Activated T-cell treated with anti-CD3 and anti-CD28 coated beads for 48 hours (primary cell): Measurements from ENCODE around the gene LOXHD1.

Source experiments
- DNase-seq: peaks from one replicate; pipeline ENCODE4 v3.0.0-alpha.2; 2020; ENCODE audit warnings: low read depth

LOXHD1 gene

GRCh38 chr18:46676182-46676835, 19.3 kb upstream of the LOXHD1 start:
- DNase-seq, result no peak

DNA sequence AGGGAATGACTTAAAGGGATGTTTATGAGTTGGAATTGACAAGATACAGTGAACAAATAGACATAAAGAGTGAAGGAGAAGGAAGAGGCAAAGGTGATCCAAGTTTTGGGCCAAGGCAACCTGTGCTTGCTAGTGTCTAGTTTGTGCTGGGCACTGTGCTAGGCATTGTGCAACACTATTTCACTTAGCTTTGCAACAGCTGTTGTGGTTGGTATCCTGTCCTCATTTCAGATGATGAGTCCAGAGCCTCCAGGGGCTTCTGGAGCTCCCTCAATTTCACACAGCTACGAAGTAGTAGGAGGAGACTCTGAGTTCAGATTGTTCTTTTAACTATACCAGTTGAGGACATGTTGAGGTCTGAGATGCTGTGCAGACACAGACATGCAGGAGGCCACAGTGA, 18.1 kb upstream of the LOXHD1 start:
- no peak for DNase-seq

DNA sequence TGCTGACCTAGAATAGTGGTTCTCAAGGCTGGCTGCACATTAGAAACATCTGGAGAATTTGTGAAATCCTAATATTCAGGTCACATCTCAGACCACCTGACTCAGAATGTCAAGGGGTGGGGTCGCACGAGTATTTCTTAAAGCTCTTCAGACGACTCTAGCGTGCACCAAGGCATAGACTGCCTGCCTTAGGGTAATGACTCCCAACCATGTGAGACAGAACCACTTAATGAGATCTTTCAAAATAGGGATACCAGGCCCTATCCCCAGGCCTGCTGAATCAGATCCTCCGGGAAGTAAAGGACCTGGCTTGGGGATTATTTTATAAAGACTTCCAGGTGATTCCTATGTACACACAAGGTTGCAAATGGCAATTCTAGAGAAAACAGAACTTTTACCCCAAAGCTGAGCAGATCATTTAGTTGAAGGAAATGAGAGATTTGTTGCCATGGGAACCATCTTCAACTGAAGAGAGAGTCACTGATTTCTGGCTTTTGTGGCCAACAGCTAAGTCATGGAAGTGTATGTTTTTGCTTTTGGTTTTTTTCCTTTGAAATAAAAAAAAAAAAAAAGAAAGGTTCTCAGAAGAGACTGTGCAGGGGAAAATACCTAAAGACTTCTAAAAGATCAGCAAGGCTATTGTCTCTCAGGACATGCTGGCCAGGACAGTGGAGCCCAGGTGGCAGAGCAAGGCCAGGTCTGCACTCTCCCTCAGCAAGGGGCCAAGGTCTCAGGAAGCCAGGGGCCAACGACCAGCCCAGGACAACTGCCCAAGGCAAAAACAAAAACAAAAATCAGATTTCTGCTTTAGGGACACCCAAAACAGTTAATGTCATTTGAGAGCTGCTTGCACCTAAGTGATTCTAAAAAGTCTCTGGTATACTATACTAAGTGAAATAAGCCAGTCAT, 15.3 kb upstream of the LOXHD1 start:
- no peak for DNase-seq

GRCh38 chr18:46668694-46669093, 11.7 kb upstream of the LOXHD1 start:
- DNase-seq, result no peak

DNA sequence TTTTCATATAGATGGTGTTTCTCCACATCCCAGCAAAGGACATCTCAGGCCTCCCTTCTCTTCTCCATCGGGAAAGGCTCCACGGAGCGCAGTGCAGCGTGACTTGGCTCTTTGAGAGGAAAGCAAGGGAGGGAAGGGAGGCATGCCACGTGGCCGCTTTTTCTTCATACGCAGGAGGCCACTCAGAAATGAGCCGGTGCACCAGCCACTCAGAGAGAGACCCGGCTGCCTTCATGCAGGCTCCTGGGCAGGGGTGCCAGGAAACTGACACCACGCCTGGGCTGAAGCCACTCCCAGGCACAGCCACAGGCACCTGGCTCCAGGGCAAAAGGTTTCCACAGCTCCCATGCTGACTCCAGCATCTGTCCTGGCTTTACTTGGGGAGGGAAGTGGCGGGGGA, 11.1 kb upstream of the LOXHD1 start:
- DNase-seq, result no peak

- no peak for DNase-seq
These were observed 6.5 kb upstream of the LOXHD1 start for GRCh38 chr18:46663539-46663938.

DNA sequence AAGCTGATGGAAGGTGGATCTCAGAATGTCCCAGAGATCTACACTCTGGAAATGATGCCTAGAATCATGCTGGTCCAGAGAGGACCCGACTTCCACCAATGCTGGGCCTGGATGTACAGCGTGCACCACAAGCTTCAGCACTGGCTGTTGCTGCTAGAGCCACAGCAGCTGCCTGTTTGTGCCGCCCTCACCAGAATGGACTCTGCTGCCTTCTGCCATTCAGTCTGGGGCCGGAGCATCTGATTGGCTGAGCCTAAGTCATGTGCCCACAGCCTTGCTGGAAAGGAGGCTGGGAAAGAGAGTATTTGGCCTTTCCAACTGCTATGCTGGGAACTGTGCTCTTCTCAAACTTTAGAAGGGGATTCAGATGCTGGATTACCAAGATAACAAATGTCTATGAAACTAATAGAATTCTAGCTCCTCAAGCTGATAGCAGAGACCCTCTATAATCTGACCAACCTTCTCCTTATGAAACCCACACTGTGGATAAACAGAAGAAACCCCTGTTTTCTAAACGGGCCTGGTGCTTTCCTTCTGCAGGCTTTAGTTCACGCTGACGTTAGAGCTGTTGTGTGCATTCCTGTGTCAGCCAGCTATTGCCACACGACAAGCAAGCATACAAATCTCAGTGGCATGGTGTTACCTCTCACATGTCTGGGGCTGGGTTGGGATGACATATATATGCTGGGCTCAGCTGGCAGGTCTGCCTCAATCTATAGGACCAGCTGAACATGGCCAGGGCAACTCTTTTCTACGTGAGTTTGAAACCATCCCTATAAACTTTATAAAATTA, 4.1 kb upstream of the LOXHD1 start:
- no peak for DNase-seq

DNA sequence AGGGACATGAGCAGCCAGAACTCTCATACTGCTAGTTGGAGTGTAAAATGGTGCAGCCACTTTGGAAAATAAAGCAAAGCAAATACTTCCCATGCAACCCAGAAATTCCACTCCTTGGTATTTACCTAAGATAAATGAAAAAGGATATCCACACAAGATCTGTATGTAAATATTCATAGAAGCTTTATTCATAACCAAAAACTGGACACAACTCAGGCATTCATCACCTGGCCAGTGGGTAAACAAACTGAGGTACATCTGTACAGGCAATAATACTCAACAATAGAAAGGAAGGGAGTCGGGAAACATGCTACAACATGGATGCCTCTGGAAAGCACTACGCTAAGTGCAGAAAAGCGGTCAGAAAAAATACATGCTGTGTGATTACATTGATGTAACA, 2.5 kb upstream of the LOXHD1 start:
- DNase-seq, result no peak

- DNase-seq, result no peak
These were observed 500 bp downstream of the LOXHD1 start for GRCh38 chr18:46656326-46657114.

DNA sequence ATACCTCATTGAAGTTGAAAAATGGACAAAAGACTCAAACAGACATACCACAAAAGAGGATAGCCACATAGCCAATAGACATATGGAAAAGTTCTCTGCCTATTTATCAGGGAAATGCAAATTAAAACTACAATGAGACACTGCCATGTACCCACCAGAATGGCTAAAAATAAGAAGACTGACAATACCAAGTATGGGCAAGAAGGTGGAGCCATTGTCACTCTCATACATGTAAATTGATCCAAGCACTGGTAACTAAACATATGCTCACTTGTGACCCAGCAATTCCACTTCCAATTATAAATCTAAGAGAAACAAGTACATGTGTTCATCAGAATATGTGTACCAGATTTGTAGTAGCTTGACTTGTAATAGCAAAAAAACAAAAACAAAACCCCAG, 4.6 kb downstream of the LOXHD1 start:
- DNase-seq, result no peak

DNA sequence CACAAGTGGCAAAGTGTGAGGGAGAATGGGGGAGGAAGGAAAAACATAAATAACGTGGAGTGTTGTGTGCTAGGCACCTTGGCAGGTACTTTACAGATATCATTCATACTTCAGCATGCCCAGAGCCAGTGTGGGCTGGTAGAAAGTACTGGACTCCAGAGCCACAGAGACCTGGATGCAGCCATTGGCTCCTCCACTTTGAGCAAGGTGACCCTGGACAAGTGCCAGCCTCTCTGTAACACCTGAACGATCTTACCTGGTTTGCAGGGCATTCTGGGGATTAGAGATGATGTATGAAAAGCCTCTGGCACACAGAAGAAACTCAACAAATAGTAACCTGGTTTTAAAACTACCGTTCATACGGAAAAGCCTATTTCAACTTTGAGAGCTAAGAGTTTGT, 6.3 kb downstream of the LOXHD1 start:
- no peak for DNase-seq

GRCh38 chr18:46649071-46649862, 7.8 kb downstream of the LOXHD1 start:
- no peak for DNase-seq

GRCh38 chr18:46646468-46646867, 10.6 kb downstream of the LOXHD1 start:
- DNase-seq, result no peak

DNA sequence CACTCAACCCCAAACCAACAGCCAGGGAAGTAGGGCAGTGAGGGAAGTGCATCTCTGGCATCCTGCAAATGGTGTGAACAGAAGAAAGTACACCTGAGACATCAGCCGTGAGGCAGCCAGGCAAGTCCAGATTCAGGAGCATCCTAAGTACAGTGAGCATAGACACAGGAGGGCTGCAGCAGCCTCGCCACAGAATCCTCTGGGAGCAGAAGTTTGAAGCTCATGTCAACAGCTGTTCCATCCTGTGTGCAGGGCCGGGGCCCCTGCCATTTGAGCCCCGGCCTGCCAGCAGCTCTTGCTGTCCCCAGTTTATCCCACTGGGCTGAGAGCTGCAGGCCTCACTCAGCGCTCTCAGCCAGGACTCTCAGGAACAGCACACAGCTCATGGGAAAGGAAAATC, 14.5 kb downstream of the LOXHD1 start:
- DNase-seq, result no peak

DNA sequence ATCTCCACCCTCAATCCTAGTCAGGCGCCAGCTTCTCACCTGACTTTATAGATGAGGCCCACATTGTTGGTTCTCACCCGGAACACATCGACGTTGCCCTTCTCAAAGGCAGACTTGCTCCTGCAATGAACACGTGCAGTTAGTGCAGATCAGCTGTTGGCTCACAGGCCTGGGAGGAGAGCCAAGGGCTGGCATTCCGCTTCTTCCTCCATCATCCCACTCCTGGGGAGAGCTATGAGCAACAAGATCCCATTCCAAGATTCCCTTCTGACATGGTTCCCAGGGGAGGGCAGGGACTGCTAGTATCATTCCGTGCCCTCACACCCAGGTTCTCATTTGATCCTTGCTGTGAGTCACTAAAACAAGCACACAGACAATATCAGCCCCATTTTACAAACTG, 15.1 kb downstream of the LOXHD1 start:
- DNase-seq, result no peak

DNA sequence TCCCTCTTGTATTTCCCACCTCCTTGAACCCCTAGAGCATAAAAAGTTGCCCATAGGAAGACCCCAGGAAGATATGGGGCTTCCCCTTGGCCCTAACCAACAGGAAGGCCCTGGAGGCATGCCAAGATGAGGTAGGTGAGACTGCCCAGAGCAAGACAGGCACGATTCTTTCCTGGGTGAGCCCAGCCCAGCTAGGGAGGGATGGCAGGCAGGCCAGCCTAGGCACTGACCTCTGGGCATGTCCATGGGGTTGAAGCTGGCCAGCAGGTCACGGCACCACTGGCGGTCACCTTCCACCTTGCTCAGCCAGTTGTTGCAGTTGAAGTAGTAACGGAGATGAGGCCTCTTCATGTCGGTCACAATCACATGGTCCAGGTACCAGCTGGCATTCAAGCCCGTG, 17.6 kb downstream of the LOXHD1 start:
- DNase-seq, result no peak

DNA sequence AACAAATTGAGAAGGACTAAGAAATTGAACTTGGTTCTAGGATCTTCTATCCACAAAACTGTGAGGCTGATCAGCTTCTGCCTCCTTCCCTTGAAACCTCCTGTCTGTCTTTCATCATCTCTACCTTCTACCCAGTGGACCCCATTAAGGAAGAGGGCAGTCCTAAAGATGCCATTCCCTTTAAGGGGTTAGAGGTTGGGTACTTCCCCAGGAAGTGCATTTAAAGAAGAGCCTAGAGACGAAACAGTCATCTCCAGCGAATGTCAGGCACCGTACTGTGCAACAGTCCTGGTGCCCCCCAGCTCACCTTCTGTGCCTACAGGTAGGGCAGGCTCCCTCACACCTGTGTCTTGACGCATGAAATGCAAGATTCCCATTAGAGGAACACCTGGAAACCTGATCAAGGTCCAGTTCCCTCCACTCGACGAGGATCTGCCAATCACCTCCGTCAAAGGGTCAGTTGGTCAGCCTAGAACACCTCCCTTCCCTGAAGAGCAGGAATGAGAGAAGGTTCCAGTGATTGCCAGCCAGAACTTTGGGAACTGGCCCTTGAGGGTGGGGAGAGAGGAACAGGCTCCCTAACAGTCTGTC, 20.9 kb downstream of the LOXHD1 start:
- no peak for DNase-seq

GRCh38 chr18:46632401-46633071, 24.5 kb downstream of the LOXHD1 start:
- no peak for DNase-seq

GRCh38 chr18:46630991-46631390, 26.0 kb downstream of the LOXHD1 start:
- DNase-seq, result no peak

- DNase-seq, result no peak
These were observed 26.9 kb downstream of the LOXHD1 start for GRCh38 chr18:46630160-46630559.
